HEK293T (cell line): ENCODE data around the gene TMEM150B.

Experiments used
- NFRKB ChIP-seq: fragments of 450-650 bp; IDR thresholded peaks from 2 replicates; pipeline ENCODE4 v1.6.1; 2016; ENCODE audit warnings: mild to moderate bottlenecking, moderate library complexity
- SP1 ChIP-seq: fragments of 450-650 bp; IDR thresholded peaks from 2 replicates; pipeline ENCODE4 v1.6.1; 2017
- ZNF384 ChIP-seq: fragments of 450-650 bp; IDR thresholded peaks from 2 replicates; pipeline ENCODE4 v1.6.1; 2016

GRCh38 chr19:55358943-55359908 lies 34.1 kb upstream of the TMEM150B start:
- TF ChIP-seq ZNF384: no peak
- TF ChIP-seq SP1: no peak
- no peak for TF ChIP-seq NFRKB
